Heart right ventricle (tissue), 16 donors: Measurements from ENCODE around the gene USP32. TPM values are rescaled to one million over a fixed set of nuclear protein-coding genes. Genes with fewer than 3 reads are reported as not detected.

Experiments
- ATAC-seq, 8 donors: fragments of 200-7000 bp; cut with Tn5 transposase; one replicate each; pipeline ENCODE4 v1.9.1; 2020; ENCODE audit warnings: mild to moderate bottlenecking in 8 of 8, moderate library complexity in 8 of 8, moderate number of reproducible peaks in 1 of 8
- DNase-seq, 2 donors: peaks; one replicate each; pipeline ENCODE4 v3.0.0-alpha.2; 2020
- H3K27ac ChIP-seq, 10 donors: fragments of 200-600 bp; sonication (generic) in 2 of 10; one replicate each; pipeline versions ENCODE4 v1.5.0 to v1.8.0; 2020 to 2022; ENCODE audit warnings: mild to moderate bottlenecking in 3 of 10
- H3K27me3 ChIP-seq, 7 donors: fragments of 200-600 bp; one replicate each; pipeline ENCODE4 v1.8.0; 2021 to 2022; ENCODE audit warnings: mild to moderate bottlenecking in 2 of 7
- H3K36me3 ChIP-seq, 9 donors: fragments of 200-600 bp; sonication (generic) in 1 of 9; one replicate each; pipeline versions ENCODE4 v1.5.0 to v1.8.0; 2020 to 2022; ENCODE audit warnings: mild to moderate bottlenecking in 2 of 9
- H3K4me1 ChIP-seq, 9 donors: fragments of 200-600 bp; sonication (generic) in 1 of 9; one replicate each; pipeline versions ENCODE4 v1.5.0 to v1.8.0; 2020 to 2022; ENCODE audit warnings: mild to moderate bottlenecking in 4 of 9
- H3K4me3 ChIP-seq, 10 donors: fragments of 200-600 bp; sonication (generic) in 2 of 10; one replicate each; pipeline versions ENCODE4 v1.5.0 to v1.8.0; 2020 to 2022; ENCODE audit warnings: mild to moderate bottlenecking in 7 of 10, moderate library complexity in 2 of 10
- H3K9me3 ChIP-seq, 11 donors: fragments of 200-600 bp in 10 of 11; sonication (generic) in 2 of 11; one replicate each; pipeline versions ENCODE4 v1.5.0 to v1.8.0; 2013 to 2022; ENCODE audit warnings: mild to moderate bottlenecking in 2 of 11, control low read depth in 1 of 11, moderate library complexity in 1 of 11
- CTCF ChIP-seq, 9 donors: fragments of 200-600 bp; sonication (generic) in 2 of 9; IDR thresholded peaks; one replicate each; pipeline versions ENCODE4 v1.5.0 to v1.8.0; 2021 to 2022; ENCODE audit warnings: antibody characterized with exemption in 9 of 9, mild to moderate bottlenecking in 5 of 9, moderate library complexity in 1 of 9
- WGBS, 2 donors: extraction: QIAGEN DNeasy Blood & Tissue Kit; methylation state at CpG; one replicate each; pipeline ENCODE4 v1.1.7; 2013; ENCODE audit warnings: inconsistent platforms in 1 of 2; 5-methylcytosine and 5-hydroxymethylcytosine counted together
- intact Hi-C, 10 donors: fragments of 100-400 bp; cut with DNase I; formaldehyde crosslinking; loops; one replicate each; pipeline versions ENCODE4 v1.11.1 to v1.14.2; 2022
- polyA plus RNA-seq, 2 donors: library from polyadenylated mRNA; stranded (reverse); fragments of 200-250 nt; gene quantifications; one replicate each; pipeline ENCODE4 v1.2.3, GENCODE V29; 2013
- total RNA-seq, 10 donors: library from RNA; stranded (reverse); fragmentation: NEBNext Ultra II Directional in 3 of 10; extraction: Animal tissue kit (Norgen Biotek cat#: 25700) in 3 of 10; gene quantifications; one replicate each; pipeline versions ENCODE4 v1.2.1 to v1.2.4, GENCODE V29; 2021 to 2023
- donor health status: Arrhythmogenic right ventricular cardiomyopathy.
- donor health status: ischemic (EF 13 %, LVEDD 7.1; RV severe dilation, severe dysfunction).
- donor health status: healthy with polysubstance abuse.
- donor health status: DM: no; HTN: yes; CAD: no.
- donor health status: DM: no; HTN: no; CAD: no.
- donor health status: ischemic (EF 25% LVEDD 6.9; RV normal size, moderate dysfunction).
- donor health status: ischemic (EF 25% LVEDD 5.7; RV mildly dilated, moderate dysfunction).
- donor health status: healthy.
- donor health status: DM: yes; HTN: yes; CAD: no.
- donor health status: Ischemic cardiomyopathy.
- donor health status: ischemic (EF 35%, LVEDD 5.7; RV mildly dilated, moderate dysfunction).
- donor health status: nonischemic (EF 11% LVEDD 7.7; RV severe dilation, severe dysfunction).
- donor health status: DM: yes; HTN: yes; CAD: no.
- donor health status: PGD.
- donor health status: ischemic (EF 29% LVEDD 5.4; RV normal size, mild dysfunction).
- donor health status: nonischemic (EF 23%, LVEDD 6.1; RV moderate dilation, normal function).

USP32 gene
- total and polyA plus RNA-seq, 12 donors: 13.3 to 38.6 (median 29.3) TPM

- Histone ChIP-seq H3K27ac (no peak overlapping the region), H3K36me3 (peaks cover 0 to 26% (median 0%) of the 10 kb centered on the region in 9 donors), H3K4me3 (no peak overlapping the region), H3K9me3 (peaks cover 0 to 4% (median 0%) of the 10 kb centered on the region in 11 donors), H3K4me1 (peaks cover 0 to 30% (median 0%) of the 10 kb centered on the region in 9 donors), H3K27me3 (no peaks in the 10 kb centered on the region)
- no peak for TF ChIP-seq CTCF (IDR thresholded peaks at IDR 0.05)
- ATAC-seq (no peak), DNase-seq (no peak)
- intact Hi-C loops: no loop called here
- 94 to 95% methylated on average over 3 of the region's 3 CpGs for WGBS, 2 donors
Observed at GRCh38 chr17:60303406-60304099, 88.4 kb downstream of the USP32 start.

- Histone ChIP-seq H3K27ac (no peak overlapping the region), H3K4me1 (peaks cover 0 to 29% (median 0%) of the 10 kb centered on the region in 9 donors), H3K9me3 (no peaks in the 10 kb centered on the region), H3K36me3 (peaks cover 0 to 19% (median 0%) of the 10 kb centered on the region in 9 donors), H3K4me3 (no peak overlapping the region), H3K27me3 (no peaks in the 10 kb centered on the region)
- WGBS, 2 donors: 91% methylated on average over 1 of the region's 1 CpG
- no peak for DNase-seq
- intact Hi-C loops: no loop called here
- ATAC-seq: no peak
- TF ChIP-seq CTCF (IDR thresholded peaks at IDR 0.05): no peak
Observed at GRCh38 chr17:60301649-60302048, 90.3 kb downstream of the USP32 start.

- intact Hi-C loops: no loop called here
- WGBS, 2 donors: 72 to 77% methylated on average over 1 of the region's 1 CpG
- DNase-seq: no peak
Observed at GRCh38 chr17:60300949-60301348, 91.0 kb downstream of the USP32 start.

GRCh38 chr17:60300011-60300410 is 91.9 kb downstream of the USP32 start:
- DNase-seq: no peak
- TF ChIP-seq CTCF (IDR thresholded peaks at IDR 0.05): no peak

More at GRCh38 chr17:60300949-60301348, 91.0 kb downstream of the USP32 start:
- ATAC-seq: no peak
- no peaks in the 10 kb centered on the region for H3K27me3 ChIP-seq
- H3K27ac ChIP-seq: no peak overlapping the region
- no peak for TF ChIP-seq CTCF (IDR thresholded peaks at IDR 0.05)
- H3K4me1 ChIP-seq: peaks cover 0 to 22% (median 0%) of the 10 kb centered on the region in 9 donors
- H3K9me3 ChIP-seq: no peaks in the 10 kb centered on the region
- peaks cover 0 to 19% (median 0%) of the 10 kb centered on the region in 9 donors for H3K36me3 ChIP-seq
- no peak overlapping the region for H3K4me3 ChIP-seq

More at GRCh38 chr17:60300011-60300410, 91.9 kb downstream of the USP32 start:
- no peaks in the 10 kb centered on the region for H3K9me3 ChIP-seq
- H3K4me3 ChIP-seq: no peak overlapping the region
- WGBS, 2 donors: 83 to 85% methylated on average over 2 of the region's 2 CpGs
- intact Hi-C loops: no loop called here
- no peak overlapping the region for H3K27ac ChIP-seq
- no peaks in the 10 kb centered on the region for H3K27me3 ChIP-seq
- H3K36me3 ChIP-seq: peaks cover 0 to 19% (median 0%) of the 10 kb centered on the region in 9 donors
- H3K4me1 ChIP-seq: peaks cover 0 to 15% (median 0%) of the 10 kb centered on the region in 9 donors
- ATAC-seq: no peak
